HEK293 (cell line): ENCODE results near the gene RXYLT1.

Source experiments
- KLF16 ChIP-seq: fragments of 450-650 bp; formaldehyde crosslinking; IDR thresholded peaks from 2 replicates; pipeline ENCODE4 v1.5.1; 2017; ENCODE audit warnings: missing biosample characterization, missing genetic modification characterization
- SP2 ChIP-seq: fragments of 450-650 bp; formaldehyde crosslinking; IDR thresholded peaks from 2 replicates; pipeline ENCODE4 v1.5.1; 2016; ENCODE audit warnings: missing biosample characterization, missing genetic modification characterization
- ZBTB1 ChIP-seq: fragments of 450-650 bp; formaldehyde crosslinking; IDR thresholded peaks from 2 replicates; pipeline ENCODE4 v1.5.1; 2016; ENCODE audit warnings: missing biosample characterization, missing genetic modification characterization
- ZBTB8A ChIP-seq: fragments of 450-650 bp; formaldehyde crosslinking; IDR thresholded peaks from 2 replicates; pipeline ENCODE4 v1.5.1; 2016; ENCODE audit warnings: missing biosample characterization, missing genetic modification characterization
- ZNF114 ChIP-seq: fragments of 450-650 bp; formaldehyde crosslinking; IDR thresholded peaks from 2 replicates; pipeline ENCODE4 v1.5.0; 2017; ENCODE audit warnings: missing biosample characterization, missing genetic modification characterization
- ZNF707 ChIP-seq: fragments of 450-650 bp; formaldehyde crosslinking; IDR thresholded peaks from 2 replicates; pipeline ENCODE4 v1.5.1; 2016; ENCODE audit warnings: missing biosample characterization, missing genetic modification characterization
- ZXDB ChIP-seq: fragments of 450-650 bp; formaldehyde crosslinking; IDR thresholded peaks from 2 replicates; pipeline ENCODE4 v1.5.1; 2016; ENCODE audit warnings: missing biosample characterization, missing genetic modification characterization
- TF ChIP-seq, protein P1 (sequence below): fragments of 450-650 bp; formaldehyde crosslinking; IDR thresholded peaks from 2 replicates; pipeline ENCODE4 v1.5.1; 2016; ENCODE audit warnings: missing biosample characterization, missing genetic modification characterization
- TF ChIP-seq, protein P2 (sequence below): fragments of 450-650 bp; formaldehyde crosslinking; IDR thresholded peaks from 2 replicates; pipeline ENCODE4 v1.5.1; 2016; ENCODE audit warnings: missing biosample characterization, missing genetic modification characterization
- TF ChIP-seq, protein P3 (sequence below): fragments of 450-650 bp; formaldehyde crosslinking; IDR thresholded peaks from 2 replicates; pipeline ENCODE4 v1.5.1; 2016; ENCODE audit warnings: missing biosample characterization, missing genetic modification characterization
- TF ChIP-seq, protein P4 (sequence below): fragments of 450-650 bp; formaldehyde crosslinking; IDR thresholded peaks from 2 replicates; pipeline ENCODE4 v1.5.1; 2016; ENCODE audit warnings: missing biosample characterization, missing genetic modification characterization

DNA sequence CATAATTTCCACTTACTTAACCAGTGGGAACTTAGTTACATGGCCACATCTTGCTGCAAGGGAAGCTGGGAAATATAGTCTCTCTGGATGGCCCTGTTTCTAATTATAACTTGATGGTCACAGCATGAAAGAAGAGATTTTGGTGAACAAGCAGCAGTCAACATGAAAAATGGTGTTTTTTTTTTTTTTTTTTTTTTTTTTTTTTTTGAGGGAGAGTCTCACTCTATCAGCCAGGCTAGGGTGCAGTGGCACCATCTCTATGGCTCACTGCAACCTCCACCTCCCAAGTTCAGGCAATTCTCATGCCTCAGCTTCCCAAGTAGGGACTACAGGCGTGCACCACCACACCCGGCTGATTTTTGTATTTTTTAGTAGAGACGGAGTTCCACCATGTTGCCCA is 75.6 kb downstream of the RXYLT1 start:
- TF ChIP-seq, protein P1, sequence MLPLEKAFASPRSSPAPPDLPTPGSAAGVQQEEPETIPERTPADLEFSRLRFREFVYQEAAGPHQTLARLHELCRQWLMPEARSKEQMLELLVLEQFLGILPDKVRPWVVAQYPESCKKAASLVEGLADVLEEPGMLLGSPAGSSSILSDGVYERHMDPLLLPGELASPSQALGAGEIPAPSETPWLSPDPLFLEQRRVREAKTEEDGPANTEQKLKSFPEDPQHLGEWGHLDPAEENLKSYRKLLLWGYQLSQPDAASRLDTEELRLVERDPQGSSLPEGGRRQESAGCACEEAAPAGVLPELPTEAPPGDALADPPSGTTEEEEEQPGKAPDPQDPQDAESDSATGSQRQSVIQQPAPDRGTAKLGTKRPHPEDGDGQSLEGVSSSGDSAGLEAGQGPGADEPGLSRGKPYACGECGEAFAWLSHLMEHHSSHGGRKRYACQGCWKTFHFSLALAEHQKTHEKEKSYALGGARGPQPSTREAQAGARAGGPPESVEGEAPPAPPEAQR = no peak
- no peak for TF ChIP-seq SP2 (tag by site-specific recombination)
- no peak for TF ChIP-seq ZBTB1 (tag by site-specific recombination)
- TF ChIP-seq, protein P2, sequence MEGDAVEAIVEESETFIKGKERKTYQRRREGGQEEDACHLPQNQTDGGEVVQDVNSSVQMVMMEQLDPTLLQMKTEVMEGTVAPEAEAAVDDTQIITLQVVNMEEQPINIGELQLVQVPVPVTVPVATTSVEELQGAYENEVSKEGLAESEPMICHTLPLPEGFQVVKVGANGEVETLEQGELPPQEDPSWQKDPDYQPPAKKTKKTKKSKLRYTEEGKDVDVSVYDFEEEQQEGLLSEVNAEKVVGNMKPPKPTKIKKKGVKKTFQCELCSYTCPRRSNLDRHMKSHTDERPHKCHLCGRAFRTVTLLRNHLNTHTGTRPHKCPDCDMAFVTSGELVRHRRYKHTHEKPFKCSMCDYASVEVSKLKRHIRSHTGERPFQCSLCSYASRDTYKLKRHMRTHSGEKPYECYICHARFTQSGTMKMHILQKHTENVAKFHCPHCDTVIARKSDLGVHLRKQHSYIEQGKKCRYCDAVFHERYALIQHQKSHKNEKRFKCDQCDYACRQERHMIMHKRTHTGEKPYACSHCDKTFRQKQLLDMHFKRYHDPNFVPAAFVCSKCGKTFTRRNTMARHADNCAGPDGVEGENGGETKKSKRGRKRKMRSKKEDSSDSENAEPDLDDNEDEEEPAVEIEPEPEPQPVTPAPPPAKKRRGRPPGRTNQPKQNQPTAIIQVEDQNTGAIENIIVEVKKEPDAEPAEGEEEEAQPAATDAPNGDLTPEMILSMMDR (tag by site-specific recombination) = no peak
- TF ChIP-seq ZNF707 = no peak
- TF ChIP-seq ZXDB (tag by site-specific recombination) = no peak
- no peak for TF ChIP-seq KLF16 (tag by site-specific recombination)
- no peak for TF ChIP-seq ZBTB8A (tag by site-specific recombination)
- TF ChIP-seq, protein P3, sequence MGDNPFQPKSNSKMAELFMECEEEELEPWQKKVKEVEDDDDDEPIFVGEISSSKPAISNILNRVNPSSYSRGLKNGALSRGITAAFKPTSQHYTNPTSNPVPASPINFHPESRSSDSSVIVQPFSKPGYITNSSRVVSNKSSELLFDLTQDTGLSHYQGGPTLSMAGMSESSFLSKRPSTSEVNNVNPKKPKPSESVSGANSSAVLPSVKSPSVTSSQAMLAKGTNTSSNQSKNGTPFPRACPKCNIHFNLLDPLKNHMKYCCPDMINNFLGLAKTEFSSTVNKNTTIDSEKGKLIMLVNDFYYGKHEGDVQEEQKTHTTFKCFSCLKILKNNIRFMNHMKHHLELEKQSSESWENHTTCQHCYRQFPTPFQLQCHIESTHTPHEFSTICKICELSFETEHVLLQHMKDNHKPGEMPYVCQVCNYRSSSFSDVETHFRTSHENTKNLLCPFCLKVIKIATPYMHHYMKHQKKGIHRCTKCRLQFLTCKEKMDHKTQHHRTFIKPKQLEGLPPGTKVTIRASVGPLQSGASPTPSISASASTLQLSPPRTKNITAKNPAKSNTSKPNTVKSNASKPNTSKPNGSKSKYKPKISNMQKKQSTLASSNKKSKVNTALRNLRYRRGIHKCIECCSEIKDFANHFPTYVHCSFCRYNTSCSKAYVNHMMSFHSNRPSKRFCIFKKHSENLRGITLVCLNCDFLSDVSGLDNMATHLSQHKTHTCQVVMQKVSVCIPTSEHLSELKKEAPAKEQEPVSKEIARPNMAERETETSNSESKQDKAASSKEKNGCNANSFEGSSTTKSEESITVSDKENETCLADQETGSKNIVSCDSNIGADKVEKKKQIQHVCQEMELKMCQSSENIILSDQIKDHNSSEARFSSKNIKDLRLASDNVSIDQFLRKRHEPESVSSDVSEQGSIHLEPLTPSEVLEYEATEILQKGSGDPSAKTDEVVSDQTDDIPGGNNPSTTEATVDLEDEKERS (tag by site-specific recombination) = no peak
- TF ChIP-seq, protein P4, sequence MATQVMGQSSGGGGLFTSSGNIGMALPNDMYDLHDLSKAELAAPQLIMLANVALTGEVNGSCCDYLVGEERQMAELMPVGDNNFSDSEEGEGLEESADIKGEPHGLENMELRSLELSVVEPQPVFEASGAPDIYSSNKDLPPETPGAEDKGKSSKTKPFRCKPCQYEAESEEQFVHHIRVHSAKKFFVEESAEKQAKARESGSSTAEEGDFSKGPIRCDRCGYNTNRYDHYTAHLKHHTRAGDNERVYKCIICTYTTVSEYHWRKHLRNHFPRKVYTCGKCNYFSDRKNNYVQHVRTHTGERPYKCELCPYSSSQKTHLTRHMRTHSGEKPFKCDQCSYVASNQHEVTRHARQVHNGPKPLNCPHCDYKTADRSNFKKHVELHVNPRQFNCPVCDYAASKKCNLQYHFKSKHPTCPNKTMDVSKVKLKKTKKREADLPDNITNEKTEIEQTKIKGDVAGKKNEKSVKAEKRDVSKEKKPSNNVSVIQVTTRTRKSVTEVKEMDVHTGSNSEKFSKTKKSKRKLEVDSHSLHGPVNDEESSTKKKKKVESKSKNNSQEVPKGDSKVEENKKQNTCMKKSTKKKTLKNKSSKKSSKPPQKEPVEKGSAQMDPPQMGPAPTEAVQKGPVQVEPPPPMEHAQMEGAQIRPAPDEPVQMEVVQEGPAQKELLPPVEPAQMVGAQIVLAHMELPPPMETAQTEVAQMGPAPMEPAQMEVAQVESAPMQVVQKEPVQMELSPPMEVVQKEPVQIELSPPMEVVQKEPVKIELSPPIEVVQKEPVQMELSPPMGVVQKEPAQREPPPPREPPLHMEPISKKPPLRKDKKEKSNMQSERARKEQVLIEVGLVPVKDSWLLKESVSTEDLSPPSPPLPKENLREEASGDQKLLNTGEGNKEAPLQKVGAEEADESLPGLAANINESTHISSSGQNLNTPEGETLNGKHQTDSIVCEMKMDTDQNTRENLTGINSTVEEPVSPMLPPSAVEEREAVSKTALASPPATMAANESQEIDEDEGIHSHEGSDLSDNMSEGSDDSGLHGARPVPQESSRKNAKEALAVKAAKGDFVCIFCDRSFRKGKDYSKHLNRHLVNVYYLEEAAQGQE (tag by site-specific recombination) = no peak
- TF ChIP-seq ZNF114 (tag by site-specific recombination) = no peak
